ENCODE data around the gene CHD1. TPM values are rescaled to one million over a fixed set of nuclear protein-coding genes. Genes with fewer than 3 reads are reported as not detected.

Gene CHD1
- total RNA-seq, 4 donors from 2014 or later: 25.8 to 69.3 (median 34.5) TPM

DNA sequence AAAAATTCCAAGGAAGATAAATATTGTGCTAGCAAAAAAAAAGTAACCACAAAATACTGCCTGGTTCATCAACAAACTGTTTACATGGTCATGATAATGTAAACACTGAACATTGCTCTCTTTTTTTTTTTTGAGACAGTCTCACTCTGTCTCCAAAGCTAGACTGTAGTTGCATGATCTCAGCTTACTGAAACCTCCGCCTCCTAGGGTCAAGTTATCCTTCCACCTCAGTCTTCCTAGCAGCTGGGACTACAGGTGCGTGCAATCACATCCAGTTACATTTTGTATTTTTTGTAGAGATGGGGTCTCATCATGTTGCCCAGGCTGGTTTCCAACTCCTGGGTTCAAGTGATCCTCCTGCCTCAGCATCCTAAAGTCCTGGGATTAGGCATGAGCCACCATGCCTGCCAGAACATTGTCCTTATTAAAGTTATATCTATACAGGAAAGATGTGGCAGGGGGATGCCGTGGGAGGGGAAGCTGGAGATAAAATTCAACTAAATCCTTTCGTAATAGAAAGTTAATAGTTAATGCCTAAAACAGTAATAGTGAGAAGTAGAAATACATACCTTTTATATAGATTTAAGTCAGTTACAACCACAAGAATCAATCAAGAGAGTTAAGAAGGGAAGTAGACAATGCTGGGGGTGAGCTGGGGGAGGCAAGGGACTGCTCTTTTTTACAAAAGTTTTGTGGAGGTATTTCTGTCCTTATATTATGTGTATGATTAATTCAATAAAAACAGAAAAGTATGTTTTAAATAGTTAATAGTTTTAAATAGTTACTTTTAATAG, 103.0 kb downstream of the CHD1 start:
- Histone ChIP-seq H3K4me1 (no peaks in the 10 kb centered on the region), H3K9me3 (peaks cover 0 to 6% (median 5%) of the 10 kb centered on the region in 4 donors), H3K4me3 (no peak overlapping the region), H3K27me3 (no peaks in the 10 kb centered on the region), H3K36me3 (no peaks in the 10 kb centered on the region), H3K27ac (replicated peaks in 1 of 4) (no peak overlapping the region)
- WGBS: 94% methylated on average over 4 of the region's 4 CpGs
- intact Hi-C loops (cut with DNase I): loop anchor here (5.0 kb wide), 1 partner anchor 1593 kb away; no protein-coding TSS in a partner anchor
- TF ChIP-seq EP300 (IDR thresholded peaks at IDR 0.05) (no peak), POLR2AphosphoS5 (IDR thresholded peaks at IDR 0.05) (no peak), CTCF (IDR thresholded peaks at IDR 0.05) (no peak), POLR2A (IDR thresholded peaks at IDR 0.05; ENCODE audit: low read depth) (no peak)
- DNase-seq (ENCODE audit: extremely low spot score): no peak

DNA sequence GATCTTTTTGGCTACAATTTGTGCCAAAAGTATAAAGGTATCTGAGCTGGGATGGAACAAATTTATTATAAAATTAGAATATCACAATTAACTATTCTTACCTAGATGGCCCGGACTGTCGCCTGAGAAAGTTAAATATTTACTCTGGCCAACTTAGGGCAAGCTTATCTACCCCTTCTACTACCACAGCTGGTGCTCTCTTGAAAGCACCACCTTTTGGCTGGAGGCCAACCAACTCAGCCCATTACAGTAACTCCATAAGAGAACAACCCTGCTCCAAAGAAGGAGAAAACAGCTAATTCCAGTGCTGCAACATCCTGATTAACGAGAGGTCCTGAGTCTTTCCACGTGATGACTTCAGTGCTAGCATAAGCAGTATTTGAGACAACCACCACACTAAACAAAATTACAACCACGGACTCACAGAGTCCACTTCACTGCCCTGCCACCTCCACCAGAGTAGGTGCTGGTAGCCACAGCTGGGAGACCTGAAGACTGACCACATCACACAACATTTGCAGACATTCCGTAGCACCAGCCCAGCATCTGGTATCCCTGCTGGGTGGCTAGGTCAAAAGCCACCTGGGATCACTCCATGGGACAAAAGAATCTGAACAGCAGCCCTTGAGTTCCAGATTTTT, 112.1 kb downstream of the CHD1 start:
- no peak overlapping the region for H3K27ac ChIP-seq (replicated peaks in 1 of 4)
- no peak for DNase-seq (ENCODE audit: extremely low spot score)
- TF ChIP-seq CTCF (IDR thresholded peaks at IDR 0.05): no peak
- TF ChIP-seq POLR2AphosphoS5 (IDR thresholded peaks at IDR 0.05): no peak
- TF ChIP-seq POLR2A (IDR thresholded peaks at IDR 0.05; ENCODE audit: low read depth): no peak
- no peak for TF ChIP-seq EP300 (IDR thresholded peaks at IDR 0.05)
- 94% methylated on average over 6 of the region's 6 CpGs for WGBS
- intact Hi-C loops (cut with DNase I): no loop called here
- no peaks in the 10 kb centered on the region for H3K36me3 ChIP-seq
- no peaks in the 10 kb centered on the region for H3K27me3 ChIP-seq
- H3K4me1 ChIP-seq: no peaks in the 10 kb centered on the region
- no peak overlapping the region for H3K4me3 ChIP-seq
- peaks cover 0 to 11% (median 7%) of the 10 kb centered on the region in 4 donors for H3K9me3 ChIP-seq

DNA sequence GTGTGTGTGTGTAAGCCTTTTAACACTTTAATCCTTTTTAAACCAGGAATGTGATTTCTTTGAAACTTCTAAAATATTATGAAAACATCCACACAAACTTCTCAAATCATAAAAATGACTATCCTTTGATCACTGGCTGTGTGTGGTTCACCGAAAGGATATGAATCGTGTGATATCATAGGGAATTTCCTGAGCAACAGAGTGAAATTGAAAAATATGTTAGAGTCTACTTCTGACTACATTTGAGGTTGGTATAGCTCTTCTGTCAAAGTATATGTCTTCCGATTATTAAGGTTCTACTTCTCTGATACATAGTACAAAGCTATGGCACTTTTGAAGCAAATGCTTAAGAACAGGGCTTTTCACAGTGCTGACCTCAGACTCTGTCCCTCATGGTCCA, 115.1 kb downstream of the CHD1 start:
- Histone ChIP-seq H3K27me3 (no peaks in the 10 kb centered on the region), H3K4me3 (no peak overlapping the region), H3K4me1 (no peaks in the 10 kb centered on the region), H3K36me3 (no peaks in the 10 kb centered on the region), H3K9me3 (no peaks in the 10 kb centered on the region), H3K27ac (replicated peaks in 1 of 4) (no peak overlapping the region)
- intact Hi-C loops (cut with DNase I): no loop called here
- WGBS: 89% methylated on average over 3 of the region's 3 CpGs
- TF ChIP-seq CTCF (IDR thresholded peaks at IDR 0.05) (no peak), EP300 (IDR thresholded peaks at IDR 0.05) (no peak), POLR2AphosphoS5 (IDR thresholded peaks at IDR 0.05) (no peak), POLR2A (IDR thresholded peaks at IDR 0.05; ENCODE audit: low read depth) (no peak)
- DNase-seq (ENCODE audit: extremely low spot score): no peak

- Histone ChIP-seq H3K9me3 (peaks cover 0 to 16% (median 9%) of the 10 kb centered on the region in 4 donors), H3K27me3 (no peaks in the 10 kb centered on the region), H3K4me1 (no peaks in the 10 kb centered on the region), H3K36me3 (no peaks in the 10 kb centered on the region), H3K4me3 (no peak overlapping the region), H3K27ac (replicated peaks in 1 of 4) (no peak overlapping the region)
- intact Hi-C loops (cut with DNase I): no loop called here
- 50% methylated on average over 2 of the region's 2 CpGs for WGBS
- TF ChIP-seq CTCF (IDR thresholded peaks at IDR 0.05) (no peak), POLR2AphosphoS5 (IDR thresholded peaks at IDR 0.05) (no peak), EP300 (IDR thresholded peaks at IDR 0.05) (no peak), POLR2A (IDR thresholded peaks at IDR 0.05; ENCODE audit: low read depth) (no peak)
- no peak for DNase-seq (ENCODE audit: extremely low spot score)
Observed at GRCh38 chr5:98810206-98810605, 118.6 kb downstream of the CHD1 start.

All from esophagus muscularis mucosa (tissue), 4 donors.